NT2/D1 (cell line): ENCODE measurements around the gene CACFD1.

ENCODE experiments used
- DNase-seq: peaks from one replicate; pipeline ENCODE4 v3.0.0-alpha.2; 2011; ENCODE audit warnings: low read depth, low spot score
- H3K27me3 ChIP-seq: 2 replicates; pipeline ENCODE4 v1.6.0; 2011; ENCODE audit warnings: mild to moderate bottlenecking; ENCODE audit not compliant: insufficient read length, insufficient read depth
- H3K36me3 ChIP-seq: 2 replicates; pipeline ENCODE4 v1.6.1; 2011; ENCODE audit warnings: mild to moderate bottlenecking, low read length, mixed read lengths; ENCODE audit not compliant: insufficient read depth, insufficient read length
- H3K4me1 ChIP-seq: 2 replicates; pipeline ENCODE4 v1.5.1; 2011; ENCODE audit not compliant: insufficient read depth, insufficient read length
- H3K4me3 ChIP-seq: 2 replicates; pipeline ENCODE4 v1.5.1; 2011; ENCODE audit warnings: low read depth; ENCODE audit not compliant: insufficient read length
- H3K9ac ChIP-seq: 2 replicates; pipeline ENCODE4 v1.6.0; 2011; ENCODE audit warnings: low read depth; ENCODE audit not compliant: insufficient read length
- H3K9me3 ChIP-seq: 2 replicates; pipeline ENCODE4 v1.5.1; 2011; ENCODE audit warnings: mild to moderate bottlenecking, low read length; ENCODE audit not compliant: insufficient read depth
- SUZ12 ChIP-seq: IDR thresholded peaks from 2 replicates; pipeline ENCODE4 v1.6.1; 2011; ENCODE audit not compliant: insufficient read length, insufficient read depth; ENCODE audit errors: extremely low read depth
- YY1 ChIP-seq: IDR thresholded peaks from 2 replicates; pipeline ENCODE4 v1.6.1; 2011; ENCODE audit not compliant: insufficient read length, insufficient read depth
- ZNF274 ChIP-seq: IDR thresholded peaks from 2 replicates; pipeline ENCODE4 v1.6.1; 2011; ENCODE audit warnings: mild to moderate bottlenecking, low read depth, low read length

The CACFD1 gene

GRCh38 chr9:133423216-133423615 lies 36.6 kb upstream of the CACFD1 start:
- Histone ChIP-seq H3K4me3 (no peak overlapping the region), H3K9ac (no peak overlapping the region), H3K9me3 (no peaks in the 10 kb centered on the region; the same call in 1 of the 2 replicates), H3K27me3 (no peaks in the 10 kb centered on the region), H3K36me3 (peaks cover 18% of the 10 kb centered on the region), H3K4me1 (peaks cover 21% of the 10 kb centered on the region)
- DNase-seq: no peak
- no peak for TF ChIP-seq YY1
- no peak for TF ChIP-seq ZNF274
- no peak for TF ChIP-seq SUZ12

DNA sequence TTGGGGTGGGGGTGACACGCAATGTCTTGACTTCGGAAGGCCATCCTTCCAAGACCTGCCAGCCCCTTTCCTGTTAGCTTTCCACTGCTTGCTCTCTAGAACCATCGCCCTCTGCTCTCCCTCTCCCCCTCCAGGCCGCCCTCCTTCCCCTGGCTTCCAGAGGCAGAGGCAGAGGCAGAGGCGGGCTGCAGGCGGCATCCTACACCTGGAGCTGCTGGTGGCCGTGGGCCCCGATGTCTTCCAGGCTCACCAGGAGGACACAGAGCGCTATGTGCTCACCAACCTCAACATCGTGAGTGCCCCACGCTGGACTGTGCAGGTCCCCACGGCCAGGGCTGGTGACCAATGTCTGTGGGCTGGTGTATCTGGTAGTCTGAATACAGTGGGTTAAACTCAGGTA lies 35.6 kb upstream of the CACFD1 start:
- Histone ChIP-seq H3K4me1 (peaks cover 21% of the 10 kb centered on the region), H3K4me3 (no peak overlapping the region), H3K9me3 (no peaks in the 10 kb centered on the region; the same call in 1 of the 2 replicates), H3K36me3 (peaks cover 18% of the 10 kb centered on the region), H3K9ac (no peak overlapping the region), H3K27me3 (no peaks in the 10 kb centered on the region)
- TF ChIP-seq ZNF274: no peak
- TF ChIP-seq SUZ12: no peak
- no peak for TF ChIP-seq YY1
- DNase-seq: no peak

- peaks cover 4% of the 10 kb centered on the region for H3K27me3 ChIP-seq
- H3K9me3 ChIP-seq: no peaks in the 10 kb centered on the region; the same call in 1 of the 2 replicates
- peaks cover 18% of the 10 kb centered on the region for H3K36me3 ChIP-seq
- no peak for DNase-seq
- H3K4me3 ChIP-seq: no peak overlapping the region
- peaks cover 20% of the 10 kb centered on the region for H3K4me1 ChIP-seq
- TF ChIP-seq YY1: no peak
- no peak for TF ChIP-seq SUZ12
- TF ChIP-seq ZNF274: no peak
- H3K9ac ChIP-seq: no peak overlapping the region
Measured at GRCh38 chr9:133425049-133425632, 34.6 kb upstream of the CACFD1 start.

DNA sequence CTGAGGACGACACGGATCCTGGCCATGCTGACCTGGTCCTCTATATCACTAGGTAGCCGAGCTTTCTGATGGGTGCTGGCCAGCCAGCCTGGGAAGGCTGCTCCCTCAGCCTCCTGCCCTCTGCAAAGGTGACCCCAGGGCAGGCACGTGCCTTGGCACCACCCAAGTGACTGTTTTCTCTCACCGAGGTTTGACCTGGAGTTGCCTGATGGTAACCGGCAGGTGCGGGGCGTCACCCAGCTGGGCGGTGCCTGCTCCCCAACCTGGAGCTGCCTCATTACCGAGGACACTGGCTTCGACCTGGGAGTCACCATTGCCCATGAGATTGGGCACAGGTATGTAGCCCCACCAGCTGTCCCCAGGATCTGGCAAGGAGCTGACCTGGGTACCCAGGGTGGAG lies 33.8 kb upstream of the CACFD1 start:
- Histone ChIP-seq H3K9me3 (no peaks in the 10 kb centered on the region; the same call in 1 of the 2 replicates), H3K4me3 (no peak overlapping the region), H3K27me3 (peaks cover 4% of the 10 kb centered on the region), H3K4me1 (peaks cover 20% of the 10 kb centered on the region), H3K9ac (no peak overlapping the region), H3K36me3 (peaks cover 18% of the 10 kb centered on the region)
- no peak for DNase-seq
- TF ChIP-seq SUZ12: no peak
- TF ChIP-seq YY1: no peak
- TF ChIP-seq ZNF274: no peak

DNA sequence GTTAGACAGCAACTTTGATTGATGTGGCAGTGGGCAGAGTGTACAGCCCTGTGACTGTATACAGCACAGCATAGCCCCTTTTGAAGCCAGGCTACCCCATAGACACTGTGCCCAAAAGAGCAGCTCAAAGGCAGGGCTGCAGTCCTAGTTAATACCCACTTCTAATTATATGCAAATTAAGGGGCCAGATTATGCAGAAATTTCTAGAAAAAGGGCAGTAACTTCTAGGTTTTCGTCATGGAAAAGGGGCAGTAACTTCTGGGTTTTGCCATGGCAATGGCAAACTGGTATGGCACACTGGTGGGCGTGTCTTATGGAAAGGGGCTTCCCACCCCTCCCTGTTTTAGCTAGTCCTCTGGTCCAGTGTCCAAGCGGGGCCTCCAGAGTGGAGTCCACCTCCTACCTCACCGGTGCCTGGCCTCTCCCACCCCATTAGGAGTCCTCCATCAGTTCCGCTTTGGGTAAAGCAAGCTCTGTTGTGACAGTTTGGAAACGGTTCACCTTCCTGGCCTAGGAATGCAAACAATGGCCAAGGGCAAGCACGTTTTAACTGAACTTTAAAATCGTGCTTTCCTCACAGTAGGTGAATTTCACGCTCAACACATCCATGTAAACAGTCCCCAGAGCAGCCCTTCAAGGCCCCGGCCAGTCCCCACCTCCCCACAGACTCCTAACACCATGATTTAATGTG lies 32.0 kb upstream of the CACFD1 start:
- Histone ChIP-seq H3K27me3 (peaks cover 4% of the 10 kb centered on the region), H3K4me1 (peaks cover 6% of the 10 kb centered on the region), H3K9me3 (no peaks in the 10 kb centered on the region; the same call in 1 of the 2 replicates), H3K36me3 (peaks cover 18% of the 10 kb centered on the region), H3K9ac (peak overlapping the region; percentile 81), H3K4me3 (peak overlapping the region; percentile 31)
- no peak for TF ChIP-seq YY1
- DNase-seq: no peak

GRCh38 chr9:133428617-133429101 lies 31.1 kb upstream of the CACFD1 start:
- Histone ChIP-seq H3K9ac (peak overlapping the region; percentile 67), H3K27me3 (peaks cover 4% of the 10 kb centered on the region), H3K36me3 (peaks cover 18% of the 10 kb centered on the region), H3K9me3 (no peaks in the 10 kb centered on the region; the same call in 1 of the 2 replicates), H3K4me1 (peaks cover 6% of the 10 kb centered on the region), H3K4me3 (peak overlapping the region; percentile 32)
- DNase-seq: no peak
- no peak for TF ChIP-seq SUZ12
- TF ChIP-seq YY1: no peak
- no peak for TF ChIP-seq ZNF274

GRCh38 chr9:133429214-133429613 lies 30.6 kb upstream of the CACFD1 start:
- Histone ChIP-seq H3K36me3 (peaks cover 18% of the 10 kb centered on the region), H3K4me3 (peak overlapping the region; percentile 54), H3K27me3 (peaks cover 4% of the 10 kb centered on the region), H3K9me3 (no peaks in the 10 kb centered on the region; the same call in 1 of the 2 replicates), H3K9ac (peak overlapping the region; percentile 82), H3K4me1 (peaks cover 6% of the 10 kb centered on the region)
- DNase-seq: no peak
- no peak for TF ChIP-seq YY1
- no peak for TF ChIP-seq SUZ12
- no peak for TF ChIP-seq ZNF274
